Mesendoderm (in vitro differentiated cells): ENCODE results near the gene LANCL1.

Experiments used
- DNase-seq: peaks from one replicate; pipeline ENCODE4 v3.0.0; 2013
- H2AK5ac ChIP-seq: 2 replicates; pipeline ENCODE4 v1.6.1; 2013; ENCODE audit warnings: low read length, inconsistent platforms
- H2BK120ac ChIP-seq: 2 replicates; pipeline ENCODE4 v1.6.1; 2013; ENCODE audit warnings: low read depth, mild to moderate bottlenecking, low read length, moderate library complexity, mixed read lengths
- H2BK15ac ChIP-seq: replicated peaks from 2 replicates; pipeline ENCODE4 v1.6.1; 2013; ENCODE audit warnings: low read depth, mild to moderate bottlenecking, moderate library complexity
- H2BK5ac ChIP-seq: 2 replicates; pipeline ENCODE4 v1.6.1; 2013; ENCODE audit warnings: low read length, inconsistent platforms
- H3K18ac ChIP-seq: 2 replicates; pipeline ENCODE4 v1.6.1; 2013; ENCODE audit warnings: mild to moderate bottlenecking, low read length, mixed read lengths
- H3K23ac ChIP-seq: one replicate; pipeline ENCODE4 v1.6.1; 2013; ENCODE audit warnings: low read length
- H3K27ac ChIP-seq: 2 replicates; pipeline ENCODE4 v1.5.1; 2013; ENCODE audit warnings: low read depth, mild to moderate bottlenecking, inconsistent platforms, low read length, moderate library complexity
- H3K27me3 ChIP-seq: 2 replicates; pipeline ENCODE4 v1.6.1; 2013; ENCODE audit warnings: low read length, control low read depth, mild to moderate bottlenecking, inconsistent platforms; ENCODE audit not compliant: insufficient read depth, poor library complexity
- H3K36me3 ChIP-seq: 2 replicates; pipeline ENCODE4 v1.6.1; 2013; ENCODE audit warnings: low read length, inconsistent platforms; ENCODE audit not compliant: control insufficient read depth, insufficient read depth
- H3K4ac ChIP-seq: one replicate; pipeline ENCODE4 v1.6.1; 2013; ENCODE audit warnings: low read depth, mild to moderate bottlenecking, low read length, moderate library complexity
- H3K4me1 ChIP-seq: 2 replicates; pipeline ENCODE4 v1.6.1; 2013; ENCODE audit warnings: low read depth, low read length, inconsistent platforms; ENCODE audit not compliant: control insufficient read depth
- H3K4me2 ChIP-seq: 2 replicates; pipeline ENCODE4 v1.6.1; 2013; ENCODE audit warnings: low read length
- H3K4me3 ChIP-seq: 2 replicates; pipeline ENCODE4 v1.5.1; 2013; ENCODE audit warnings: mild to moderate bottlenecking, low read length
- H3K56ac ChIP-seq: one replicate; pipeline ENCODE4 v1.6.1; 2013; ENCODE audit warnings: low read length
- H3K79me1 ChIP-seq: 2 replicates; pipeline ENCODE4 v1.6.1; 2013; ENCODE audit warnings: low read length, inconsistent platforms
- H3K79me2 ChIP-seq: 2 replicates; pipeline ENCODE4 v1.6.1; 2013; ENCODE audit warnings: mild to moderate bottlenecking, low read length; ENCODE audit not compliant: control insufficient read depth, insufficient read depth
- H3K9ac ChIP-seq: 2 replicates; pipeline ENCODE4 v1.6.1; 2013; ENCODE audit warnings: low read length, inconsistent platforms
- H4K5ac ChIP-seq: one replicate; pipeline ENCODE4 v1.6.1; 2013; ENCODE audit warnings: low read length
- H4K8ac ChIP-seq: one replicate; pipeline ENCODE4 v1.6.1; 2013; ENCODE audit warnings: low read depth, mild to moderate bottlenecking, control low read depth, low read length, moderate library complexity
- WGBS: extraction: QIAGEN DNeasy Blood & Tissue Kit; methylation state at CpG from one replicate; pipeline ENCODE4 v1.1.7; 2013; ENCODE audit warnings: low lambda C conversion rate, missing lambda C conversion rate; ENCODE audit not compliant: insufficient coverage; ENCODE audit errors: extremely low coverage; 5-methylcytosine and 5-hydroxymethylcytosine counted together

The LANCL1 gene

DNA sequence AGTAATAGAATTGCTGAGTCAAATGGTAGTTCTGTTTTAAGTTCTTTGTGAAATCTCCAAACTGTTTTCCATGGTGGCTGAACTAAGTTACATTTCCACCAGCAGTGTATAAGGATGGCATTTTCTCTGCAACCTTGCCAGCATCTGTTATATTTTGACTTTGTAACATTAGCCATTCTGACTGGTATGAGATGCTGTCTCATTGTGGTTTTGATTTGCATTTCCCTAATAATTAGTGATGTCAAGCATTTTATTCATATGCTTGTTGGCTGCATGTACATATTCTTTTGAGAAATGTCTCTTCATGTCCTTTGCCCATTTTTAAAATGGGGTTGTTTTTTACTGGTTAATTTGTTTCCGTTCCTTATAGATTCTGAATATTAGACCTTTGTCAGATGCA, 63.9 kb downstream of the LANCL1 start:
- no peak for DNase-seq
- Histone ChIP-seq H3K18ac (no peak overlapping the region), H4K8ac (no peak overlapping the region), H4K5ac (no peak overlapping the region), H2AK5ac (no peak overlapping the region), H3K79me2 (no peaks in the 10 kb centered on the region), H3K56ac (no peak overlapping the region), H2BK5ac (no peak overlapping the region), H3K4me2 (no peak overlapping the region), H2BK15ac (no peak overlapping the region), H3K79me1 (no peaks in the 10 kb centered on the region), H3K27ac (no peak overlapping the region), H3K4me3 (no peak overlapping the region), H3K27me3 (no peaks in the 10 kb centered on the region), H3K23ac (no peak overlapping the region), H2BK120ac (no peak overlapping the region), H3K4ac (no peak overlapping the region), H3K36me3 (no peaks in the 10 kb centered on the region), H3K4me1 (no peaks in the 10 kb centered on the region), H3K9ac (no peak overlapping the region)
- no CpG with 5 or more reads among the region's 1 CpG for WGBS

DNA sequence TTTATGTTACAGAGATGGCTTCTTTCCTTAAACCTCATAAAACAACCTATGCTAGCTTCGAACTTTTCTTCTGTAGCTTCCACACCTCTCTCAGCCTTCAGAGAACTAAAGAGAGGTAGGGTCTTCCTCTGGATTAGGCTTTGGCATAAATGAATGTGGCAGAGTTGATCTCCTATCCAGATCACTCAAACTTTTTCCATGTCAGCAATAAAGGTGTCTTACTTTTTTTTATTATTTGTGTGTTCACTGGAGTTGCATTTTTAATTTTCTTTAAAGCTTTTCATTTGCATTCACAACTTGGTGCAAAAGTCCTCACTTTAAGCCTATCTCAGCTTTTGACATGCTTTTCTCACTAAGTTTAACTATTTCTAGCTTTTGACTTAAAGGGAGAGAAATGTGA, 66.0 kb downstream of the LANCL1 start:
- no peak overlapping the region for H2BK15ac ChIP-seq

GRCh38 chr2:210399440-210400041, 77.0 kb downstream of the LANCL1 start:
- H3K4ac ChIP-seq, result no peak overlapping the region
- no peak overlapping the region for H3K18ac ChIP-seq
- no peak for DNase-seq

More for the DNA sequence above, 66.0 kb downstream of the LANCL1 start:
- Histone ChIP-seq H4K8ac (no peak overlapping the region), H3K79me1 (no peaks in the 10 kb centered on the region), H4K5ac (no peak overlapping the region), H2BK5ac (no peak overlapping the region), H3K4ac (no peak overlapping the region), H3K4me1 (no peaks in the 10 kb centered on the region), H3K36me3 (no peaks in the 10 kb centered on the region), H3K27ac (no peak overlapping the region), H2AK5ac (no peak overlapping the region), H2BK120ac (no peak overlapping the region), H3K18ac (no peak overlapping the region), H3K9ac (no peak overlapping the region), H3K56ac (no peak overlapping the region), H3K4me3 (no peak overlapping the region), H3K27me3 (no peaks in the 10 kb centered on the region), H3K79me2 (no peaks in the 10 kb centered on the region), H3K23ac (no peak overlapping the region), H3K4me2 (no peak overlapping the region)
- WGBS, result no CpG with 5 or more reads among the region's 1 CpG
- DNase-seq, result no peak

GRCh38 chr2:210392469-210392881, 84.1 kb downstream of the LANCL1 start:
- Histone ChIP-seq H3K9ac (no peak overlapping the region), H3K4me1 (peaks cover 3% of the 10 kb centered on the region), H3K79me2 (no peaks in the 10 kb centered on the region), H3K79me1 (no peaks in the 10 kb centered on the region), H2BK120ac (no peak overlapping the region), H3K27ac (no peak overlapping the region), H3K23ac (no peak overlapping the region), H4K8ac (no peak overlapping the region), H3K27me3 (no peaks in the 10 kb centered on the region), H4K5ac (no peak overlapping the region), H3K4me2 (no peak overlapping the region), H2BK15ac (no peak overlapping the region), H3K4me3 (no peak overlapping the region), H3K56ac (no peak overlapping the region), H2BK5ac (no peak overlapping the region), H3K36me3 (no peaks in the 10 kb centered on the region), H3K4ac (peak overlapping the region; percentile 52), H3K18ac (no peak overlapping the region), H2AK5ac (no peak overlapping the region)
- DNase-seq, result peak; percentile 53
- no CpG with 5 or more reads among the region's 4 CpGs for WGBS

More at GRCh38 chr2:210399440-210400041, 77.0 kb downstream of the LANCL1 start:
- no peaks in the 10 kb centered on the region for H3K4me1 ChIP-seq
- no peak overlapping the region for H3K23ac ChIP-seq
- no peak overlapping the region for H2BK15ac ChIP-seq
- H3K79me2 ChIP-seq, result no peaks in the 10 kb centered on the region
- no peak overlapping the region for H3K4me2 ChIP-seq
- H3K79me1 ChIP-seq, result no peaks in the 10 kb centered on the region
- no peak overlapping the region for H3K56ac ChIP-seq
- no peaks in the 10 kb centered on the region for H3K36me3 ChIP-seq
- no peaks in the 10 kb centered on the region for H3K27me3 ChIP-seq
- H3K27ac ChIP-seq, result no peak overlapping the region
- H2BK5ac ChIP-seq, result no peak overlapping the region
- no peak overlapping the region for H4K8ac ChIP-seq
- H2AK5ac ChIP-seq, result no peak overlapping the region
- no CpG with 5 or more reads among the region's 3 CpGs for WGBS
- H3K4me3 ChIP-seq, result no peak overlapping the region
- no peak overlapping the region for H3K9ac ChIP-seq
- H4K5ac ChIP-seq, result no peak overlapping the region
- H2BK120ac ChIP-seq, result no peak overlapping the region

GRCh38 chr2:210389856-210390255, 86.7 kb downstream of the LANCL1 start:
- no peak for DNase-seq
- Histone ChIP-seq H3K4me1 (peaks cover 3% of the 10 kb centered on the region), H3K4ac (no peak overlapping the region), H3K79me2 (no peaks in the 10 kb centered on the region), H4K8ac (no peak overlapping the region), H3K4me2 (no peak overlapping the region), H3K9ac (no peak overlapping the region), H3K36me3 (no peaks in the 10 kb centered on the region), H2AK5ac (no peak overlapping the region), H3K56ac (no peak overlapping the region), H2BK5ac (no peak overlapping the region), H3K4me3 (no peak overlapping the region), H3K18ac (peak overlapping the region; percentile 60), H3K23ac (no peak overlapping the region), H2BK15ac (no peak overlapping the region), H3K27me3 (no peaks in the 10 kb centered on the region), H2BK120ac (no peak overlapping the region), H3K27ac (no peak overlapping the region), H3K79me1 (no peaks in the 10 kb centered on the region), H4K5ac (no peak overlapping the region)
- no CpG with 5 or more reads among the region's 3 CpGs for WGBS

DNA sequence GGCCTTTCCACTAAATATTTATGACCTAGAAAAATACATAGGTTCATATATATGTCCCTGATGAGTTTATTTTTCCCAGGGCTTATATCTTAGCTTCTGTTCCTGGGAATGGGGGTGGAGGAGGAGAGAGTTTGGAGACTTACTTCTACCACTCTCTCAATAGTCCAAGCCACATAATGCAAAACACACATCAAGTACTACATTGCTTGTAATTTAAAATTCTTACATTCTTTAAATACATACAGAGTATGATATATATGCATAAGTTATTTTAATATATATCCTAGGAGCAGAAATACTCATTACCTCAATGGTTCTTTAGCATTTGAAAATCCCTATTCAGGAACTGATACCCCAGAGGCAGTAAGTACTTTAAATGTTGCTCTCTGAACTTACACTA, 88.4 kb downstream of the LANCL1 start:
- no peak overlapping the region for H2BK15ac ChIP-seq
- no peaks in the 10 kb centered on the region for H3K36me3 ChIP-seq
- no peaks in the 10 kb centered on the region for H3K27me3 ChIP-seq
- H4K8ac ChIP-seq, result no peak overlapping the region
- no peak overlapping the region for H3K4ac ChIP-seq
- no peak overlapping the region for H3K9ac ChIP-seq
- no peak overlapping the region for H4K5ac ChIP-seq
- H3K79me1 ChIP-seq, result no peaks in the 10 kb centered on the region
- H3K27ac ChIP-seq, result no peak overlapping the region
- H3K79me2 ChIP-seq, result no peaks in the 10 kb centered on the region
- H3K23ac ChIP-seq, result no peak overlapping the region
- no peak for DNase-seq
- H3K4me3 ChIP-seq, result no peak overlapping the region
- no peak overlapping the region for H2BK120ac ChIP-seq
- H2AK5ac ChIP-seq, result no peak overlapping the region
- H2BK5ac ChIP-seq, result no peak overlapping the region
- H3K4me2 ChIP-seq, result no peak overlapping the region
- H3K4me1 ChIP-seq, result peaks cover 3% of the 10 kb centered on the region
- no peak overlapping the region for H3K18ac ChIP-seq
- no peak overlapping the region for H3K56ac ChIP-seq
